K562 (cell line): ENCODE data around the gene PEDS1. TPM values are rescaled to one million over a fixed set of nuclear protein-coding genes. Genes with fewer than 3 reads are reported as not detected.
A peak's percentile ranks its signal among the peaks of the same experiment; 100 is the strongest.

ENCODE experiments used
- ARID1B ChIP-seq: fragments of 450-650 bp; IDR thresholded peaks from 2 replicates; pipeline ENCODE4 v1.6.1; 2016; ENCODE audit warnings: antibody characterized with exemption, mild to moderate bottlenecking, inconsistent platforms
- ATF1 ChIP-seq, 2 experiments: fragments of 450-650 bp in 1 of 2; IDR thresholded peaks; 2 replicates each; pipeline ENCODE4 v1.6.1; 2016; ENCODE audit warnings: missing compliant biosample characterization in 1 of 2, missing genetic modification characterization in 1 of 2
- BHLHE40 ChIP-seq: IDR thresholded peaks from 2 replicates; pipeline ENCODE4 v1.6.1; 2011; ENCODE audit warnings: low read length, improper control_type of control experiment
- CHCHD3 ChIP-seq: fragments of 250-450 bp; sonication (Bioruptor Pico); IDR thresholded peaks from 2 replicates; pipeline ENCODE4 v2.1.2; 2022; ENCODE audit warnings: mild to moderate bottlenecking
- GATAD2B ChIP-seq: fragments of 450-650 bp; IDR thresholded peaks from 2 replicates; pipeline ENCODE4 v1.6.1; 2017; ENCODE audit warnings: mild to moderate bottlenecking, borderline replicate concordance
- HMGN3 ChIP-seq: IDR thresholded peaks from 2 replicates; pipeline ENCODE4 v1.6.1; 2011; ENCODE audit warnings: borderline replicate concordance, low read depth, mild to moderate bottlenecking, mixed read lengths, low read length; ENCODE audit not compliant: insufficient read length; ENCODE audit errors: extremely low read depth
- NEUROD1 ChIP-seq: fragments of 150-350 bp; IDR thresholded peaks from 2 replicates; pipeline ENCODE4 v1.6.1; 2014; ENCODE audit warnings: borderline replicate concordance, low read length, low read depth; ENCODE audit not compliant: partially characterized antibody
- RBBP5 ChIP-seq: fragments of 200-600 bp; sonication (generic); IDR thresholded peaks from 2 replicates; pipeline ENCODE4 v1.6.1; 2012; ENCODE audit warnings: borderline replicate concordance, mild to moderate bottlenecking, low read length, control low read depth, inconsistent platforms; ENCODE audit not compliant: insufficient read depth, poor library complexity, severe bottlenecking
- SMAD4 ChIP-seq: fragments of 250-450 bp; sonication (Bioruptor Pico); conservative IDR thresholded peaks from 2 replicates; pipeline ENCODE4 v1.8.0; 2021; ENCODE audit warnings: inconsistent platforms, mild to moderate bottlenecking, moderate library complexity
- WHSC1 ChIP-seq: IDR thresholded peaks from one replicate; pipeline ENCODE4 v1.6.1; 2012; ENCODE audit warnings: low read length, control low read depth, inconsistent platforms
- ZFP36 ChIP-seq: fragments of 150-350 bp; IDR thresholded peaks from 2 replicates; pipeline ENCODE4 v1.6.1; 2018; ENCODE audit warnings: low read length, low read depth; ENCODE audit not compliant: partially characterized antibody
- ZNF174 ChIP-seq: fragments of 250-450 bp; sonication (Bioruptor Pico); IDR thresholded peaks from 2 replicates; pipeline ENCODE4 v1.4.0; 2020; ENCODE audit warnings: mild to moderate bottlenecking
- polyA plus RNA-seq, 8 experiments: library from polyadenylated mRNA; depleted of rRNA in 4 of 8; stranded (reverse) in 5 of 8; unstranded in 3 of 8; fragments of >200 nt; fragmentation: Nextera tagmentation in 2 of 8; fragmentation: Illumina TruSeq in 1 of 8; extraction: Ambion mirVana in 2 of 8; extraction: Trizol in 1 of 8; gene quantifications; 2 replicates each; pipeline versions ENCODE4 v1.2.1 to v1.2.3, GENCODE V29; 2011 to 2014; ENCODE audit warnings: inconsistent platforms in 1 of 8, missing spikeins in 1 of 8
- total RNA-seq, 7 experiments: library from RNA; depleted of rRNA in 6 of 7; stranded (reverse); fragments of >200 nt in 6 of 7; fragmentation: Illumina TruSeq in 2 of 7; extraction: Trizol in 2 of 7; gene quantifications; 2 replicates each; pipeline versions ENCODE4 v1.2.1 to v1.2.3, GENCODE V29; 2011 to 2021; ENCODE audit warnings: low replicate concordance in 1 of 7
- TF ChIP-seq, protein P1 (sequence below): fragments of 250-450 bp; sonication (Bioruptor Pico); IDR thresholded peaks from 2 replicates; pipeline ENCODE4 v1.4.0; 2020; ENCODE audit warnings: mild to moderate bottlenecking
- TF ChIP-seq, protein P2 (sequence below): fragments of 250-450 bp; sonication (Bioruptor Pico); IDR thresholded peaks from 2 replicates; pipeline ENCODE4 v1.9.0; 2021; ENCODE audit warnings: mild to moderate bottlenecking

Gene PEDS1
- total and polyA plus RNA-seq, 9 of the 15 experiments (the other 6 are each of a cell fraction or from before 2014, with no cell fraction given): 2.9 to 38.5 (median 24.2) TPM

DNA sequence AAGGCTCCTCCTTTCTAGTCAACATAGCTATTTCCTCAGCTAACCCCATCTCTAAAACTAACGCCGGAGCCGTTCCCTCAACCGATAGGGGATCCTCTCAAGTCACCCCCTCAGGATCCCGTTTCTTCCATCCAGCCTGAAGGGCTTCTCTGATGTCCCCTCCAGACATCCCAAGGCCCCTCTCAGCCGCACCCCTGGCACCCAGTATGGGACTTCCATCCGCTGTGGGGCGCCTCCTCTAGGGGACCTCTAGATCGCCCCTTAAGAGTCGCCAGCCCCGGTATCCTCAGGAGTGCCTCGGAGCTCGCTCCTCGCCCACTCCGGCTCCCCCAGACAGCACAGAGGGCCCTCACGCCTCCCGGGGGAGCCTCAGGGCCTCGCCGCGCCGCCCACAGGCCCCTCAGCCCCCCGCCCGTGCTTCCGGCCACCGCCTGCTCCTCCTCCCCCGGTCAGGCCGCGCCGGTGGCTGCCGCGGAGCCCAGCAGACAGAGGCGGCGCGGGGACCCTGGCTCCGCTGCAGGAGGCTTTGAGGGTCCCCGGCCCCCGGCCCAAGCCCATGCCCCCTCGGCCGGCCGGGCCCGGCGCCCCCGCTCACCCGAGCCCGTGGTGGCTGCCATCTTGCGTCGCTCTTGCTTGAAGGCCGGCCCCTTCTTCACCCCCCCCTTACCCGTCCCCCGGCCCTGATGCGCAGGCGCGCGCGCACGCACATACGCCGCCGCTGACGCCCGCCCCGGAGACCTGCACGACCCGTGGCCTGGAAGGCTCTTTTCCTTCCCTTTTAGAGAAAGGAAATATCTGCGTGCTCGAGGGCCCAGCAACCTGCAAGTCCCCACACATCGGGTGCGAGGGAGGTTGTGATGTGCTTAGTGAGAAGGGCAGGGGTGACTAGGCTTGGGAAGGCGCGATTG, 40.8 kb downstream of the PEDS1 start, which contains the start of gene UBE2V1 (continued):
- 0 out of 2 replicates have a peak, but pooled peaks have one; percentile 18 for TF ChIP-seq BHLHE40
- peak; percentile 89 for TF ChIP-seq RBBP5
- TF ChIP-seq SMAD4 (CRISPR knock-in tag): no peak
- peak; percentile 5 for TF ChIP-seq ZFP36
- TF ChIP-seq, protein P1, sequence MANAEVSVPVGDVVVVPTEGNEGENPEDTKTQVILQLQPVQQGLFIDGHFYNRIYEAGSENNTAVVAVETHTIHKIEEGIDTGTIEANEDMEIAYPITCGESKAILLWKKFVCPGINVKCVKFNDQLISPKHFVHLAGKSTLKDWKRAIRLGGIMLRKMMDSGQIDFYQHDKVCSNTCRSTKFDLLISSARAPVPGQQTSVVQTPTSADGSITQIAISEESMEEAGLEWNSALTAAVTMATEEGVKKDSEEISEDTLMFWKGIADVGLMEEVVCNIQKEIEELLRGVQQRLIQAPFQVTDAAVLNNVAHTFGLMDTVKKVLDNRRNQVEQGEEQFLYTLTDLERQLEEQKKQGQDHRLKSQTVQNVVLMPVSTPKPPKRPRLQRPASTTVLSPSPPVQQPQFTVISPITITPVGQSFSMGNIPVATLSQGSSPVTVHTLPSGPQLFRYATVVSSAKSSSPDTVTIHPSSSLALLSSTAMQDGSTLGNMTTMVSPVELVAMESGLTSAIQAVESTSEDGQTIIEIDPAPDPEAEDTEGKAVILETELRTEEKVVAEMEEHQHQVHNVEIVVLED: peak; percentile 86
- no peak for TF ChIP-seq ZNF174 (CRISPR knock-in tag)
- TF ChIP-seq, protein P2, sequence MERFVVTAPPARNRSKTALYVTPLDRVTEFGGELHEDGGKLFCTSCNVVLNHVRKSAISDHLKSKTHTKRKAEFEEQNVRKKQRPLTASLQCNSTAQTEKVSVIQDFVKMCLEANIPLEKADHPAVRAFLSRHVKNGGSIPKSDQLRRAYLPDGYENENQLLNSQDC (CRISPR knock-in tag): peak; percentile 33; the same call in 1 of the 2 replicates
- peak; percentile 58; the same call in 1 of the 2 replicates for TF ChIP-seq CHCHD3 (CRISPR knock-in tag)
- no peak for TF ChIP-seq ATF1 (CRISPR knock-in tag; IDR thresholded peaks at IDR 0.05)
- TF ChIP-seq ATF1 (tag; IDR thresholded peaks at IDR 0.05): peak; percentile 77
- peak; percentile 18 for TF ChIP-seq NEUROD1
- TF ChIP-seq GATAD2B: peak; percentile 84
- TF ChIP-seq ARID1B: 0 out of 2 replicates have a peak, but pooled peaks have one; percentile 6
- no peak for TF ChIP-seq WHSC1
- TF ChIP-seq HMGN3: no peak
